Measurements from ENCODE around the gene ISG15. TPM values are rescaled to one million over a fixed set of nuclear protein-coding genes. Genes with fewer than 3 reads are reported as not detected.
A peak's percentile ranks its signal among the peaks of the same experiment; 100 is the strongest.

ISG15 gene
- total RNA-seq, 1 experiment from 2014 or later = 63.1 TPM

GRCh38 chr1:1023700-1024099 is 10.4 kb downstream of the ISG15 start:
- Histone ChIP-seq H3K4me1 (peaks cover 45% of the 10 kb centered on the region), H3K9me3 (no peaks in the 10 kb centered on the region), H3K4me3 (ENCODE audit: low read depth, low read length) (no peak overlapping the region), H3K36me3 (ENCODE audit: control insufficient read depth, insufficient read depth, low read length) (peaks cover 3% of the 10 kb centered on the region; the same call in 1 of the 2 replicates), H3K27me3 (replicated peaks; ENCODE audit: control insufficient read depth, insufficient read depth, low read length) (no peaks in the 10 kb centered on the region)
- BruUV-seq (replicated peaks) = no TSS peak
- CTCF ChIA-PET = no interaction called here
- H3K27me3 Mint-ChIP-seq (ENCODE audit: insufficient read depth, unreplicated experiment) = no peaks in the 10 kb centered on the region
- no peak overlapping the region for H3K4me3 Mint-ChIP-seq (ENCODE audit: unreplicated experiment)
- H3K4me1 Mint-ChIP-seq (ENCODE audit: low read depth, unreplicated experiment) = peaks cover 13% of the 10 kb centered on the region
- no peaks in the 10 kb centered on the region for H3K9me3 Mint-ChIP-seq (ENCODE audit: unreplicated experiment)
- DNase-seq = no peak
- POLR2A ChIA-PET = interaction anchor here (1.4 kb wide), 1 partner anchor 17 kb away, joined by 3 read pairs; no protein-coding TSS in a partner anchor
- H3K27ac Mint-ChIP-seq (ENCODE audit: unreplicated experiment) = peak overlapping the region; percentile 84
- no peak for TF ChIP-seq CTCF (IDR thresholded peaks at IDR 0.05; ENCODE audit: insufficient read depth in 1 of 2, low read depth in 1 of 2, low read length in 1 of 2, severe bottlenecking in 1 of 2, unreplicated experiment in 1 of 2)
- intact Hi-C loops (cut with micrococcal nuclease; ENCODE audit: unreplicated experiment) = no loop called here
- peaks cover 41% of the 10 kb centered on the region for H3K36me3 Mint-ChIP-seq (ENCODE audit: insufficient read depth, unreplicated experiment)

DNA sequence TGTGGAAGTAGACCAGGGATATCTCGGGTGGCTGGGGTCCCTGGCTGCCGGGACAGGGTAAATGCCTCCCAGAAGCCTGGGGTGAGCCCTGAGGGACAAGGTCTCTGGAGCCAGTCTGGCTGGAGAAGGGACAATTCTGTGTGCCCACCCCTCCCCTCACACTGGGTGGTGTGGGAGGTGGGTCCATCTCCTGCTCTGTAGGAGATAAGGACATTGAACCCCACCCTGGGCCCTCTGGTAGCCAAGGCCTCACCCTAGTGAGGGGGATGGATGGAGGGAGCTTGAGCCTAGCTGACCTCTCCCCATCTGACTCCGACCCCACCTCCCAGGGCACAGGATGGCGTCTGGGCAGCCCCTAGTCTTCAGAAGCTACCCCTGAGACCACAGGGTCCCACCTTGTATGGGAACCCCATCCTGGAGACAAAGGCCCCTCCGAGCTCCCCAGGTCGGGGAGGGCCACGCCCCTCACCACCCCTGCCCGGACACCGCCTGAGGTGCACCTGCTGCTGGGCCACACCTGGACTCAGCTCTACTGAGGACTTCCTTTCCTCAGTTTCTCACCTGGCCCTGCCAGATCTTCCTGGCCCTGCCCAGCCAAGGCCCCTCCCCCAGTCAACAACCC is 11.0 kb downstream of the ISG15 start:
- TF ChIP-seq CTCF (IDR thresholded peaks at IDR 0.05; ENCODE audit: insufficient read depth in 1 of 2, low read depth in 1 of 2, low read length in 1 of 2, severe bottlenecking in 1 of 2, unreplicated experiment in 1 of 2) = no peak

DNA sequence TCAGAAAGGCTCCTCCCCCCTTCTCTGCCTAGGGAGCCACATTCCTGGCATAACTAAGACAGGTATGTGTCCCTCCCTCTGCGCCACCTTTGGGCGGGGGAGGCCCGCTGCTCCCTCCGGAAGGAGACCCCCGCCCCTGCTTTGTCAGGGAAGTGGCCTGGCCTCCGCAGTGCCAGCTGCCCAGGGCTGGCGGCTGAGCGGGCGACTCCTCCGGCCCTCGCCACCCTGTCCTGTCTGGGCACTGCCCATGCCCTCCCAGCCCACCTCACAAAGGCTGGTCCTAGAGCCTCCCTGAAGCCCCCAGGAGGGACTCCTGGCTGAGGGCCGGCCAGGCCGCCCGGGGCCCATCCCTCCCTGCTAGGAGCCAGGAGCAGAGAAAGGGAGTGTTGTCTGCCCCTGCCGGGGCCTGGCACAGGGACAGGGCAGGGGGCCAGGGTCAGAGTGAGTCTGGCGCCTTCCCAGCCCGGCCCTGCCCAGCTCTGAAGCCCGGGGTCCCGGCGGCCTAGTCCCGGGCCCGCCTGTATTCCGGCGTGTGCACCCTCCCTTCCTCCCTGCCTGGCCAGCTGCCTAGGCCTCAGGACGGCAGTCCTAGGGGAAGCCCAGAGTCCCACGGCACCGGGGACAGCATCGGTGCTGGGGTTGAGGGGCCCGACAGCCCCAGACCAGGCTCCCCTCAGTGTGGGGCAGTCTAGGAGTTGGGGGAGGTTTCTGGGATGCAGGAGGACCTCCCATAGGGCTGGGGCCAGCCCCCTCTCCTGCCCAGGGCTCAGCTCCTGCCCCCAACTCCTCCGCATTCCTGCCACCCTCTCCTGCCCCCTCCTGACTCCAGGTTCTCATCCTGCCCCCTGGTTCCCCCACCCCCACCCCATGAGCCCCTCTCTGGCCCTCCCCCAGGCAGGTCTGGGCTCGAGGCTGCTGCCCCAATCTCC is 11.7 kb downstream of the ISG15 start:
- no peaks in the 10 kb centered on the region for H3K9me3 Mint-ChIP-seq (ENCODE audit: unreplicated experiment)
- H3K4me1 ChIP-seq = peaks cover 41% of the 10 kb centered on the region
- peaks cover 41% of the 10 kb centered on the region for H3K36me3 Mint-ChIP-seq (ENCODE audit: insufficient read depth, unreplicated experiment)
- H3K36me3 ChIP-seq (ENCODE audit: control insufficient read depth, insufficient read depth, low read length) = peaks cover 3% of the 10 kb centered on the region; the same call in 1 of the 2 replicates
- CTCF ChIA-PET = no interaction called here
- BruUV-seq (replicated peaks) = no TSS peak
- H3K4me3 ChIP-seq (ENCODE audit: low read depth, low read length) = no peak overlapping the region
- no peaks in the 10 kb centered on the region for H3K27me3 Mint-ChIP-seq (ENCODE audit: insufficient read depth, unreplicated experiment)
- H3K27me3 ChIP-seq (replicated peaks; ENCODE audit: control insufficient read depth, insufficient read depth, low read length) = no peaks in the 10 kb centered on the region
- intact Hi-C loops (cut with micrococcal nuclease; ENCODE audit: unreplicated experiment) = no loop called here
- H3K4me1 Mint-ChIP-seq (ENCODE audit: low read depth, unreplicated experiment) = peaks cover 13% of the 10 kb centered on the region
- POLR2A ChIA-PET = interaction anchor here (0.6 to 0.8 kb wide), 2 partner anchors 34 to 41 kb away, joined by 3 to 8 read pairs; no protein-coding TSS in a partner anchor
- peak overlapping the region; percentile 56 for H3K4me3 Mint-ChIP-seq (ENCODE audit: unreplicated experiment)
- no peak for TF ChIP-seq CTCF (IDR thresholded peaks at IDR 0.05; ENCODE audit: insufficient read depth in 1 of 2, low read depth in 1 of 2, low read length in 1 of 2, severe bottlenecking in 1 of 2, unreplicated experiment in 1 of 2)
- DNase-seq = peak; percentile 87 to 92
- no peaks in the 10 kb centered on the region for H3K9me3 ChIP-seq
- peak overlapping the region; percentile 84 for H3K27ac Mint-ChIP-seq (ENCODE audit: unreplicated experiment)

More for the DNA sequence above, 11.0 kb downstream of the ISG15 start:
- H3K36me3 Mint-ChIP-seq (ENCODE audit: insufficient read depth, unreplicated experiment) = peaks cover 41% of the 10 kb centered on the region
- Histone ChIP-seq H3K9me3 (no peaks in the 10 kb centered on the region), H3K36me3 (ENCODE audit: control insufficient read depth, insufficient read depth, low read length) (peaks cover 3% of the 10 kb centered on the region; the same call in 1 of the 2 replicates), H3K27me3 (replicated peaks; ENCODE audit: control insufficient read depth, insufficient read depth, low read length) (no peaks in the 10 kb centered on the region), H3K4me3 (ENCODE audit: low read depth, low read length) (no peak overlapping the region), H3K4me1 (peaks cover 41% of the 10 kb centered on the region)
- no TSS peak for BruUV-seq (replicated peaks)
- CTCF ChIA-PET = no interaction called here
- POLR2A ChIA-PET = interaction anchor here (0.8 kb wide), 1 partner anchor 35 kb away, joined by 3 read pairs; no protein-coding TSS in a partner anchor
- intact Hi-C loops (cut with micrococcal nuclease; ENCODE audit: unreplicated experiment) = no loop called here
- peak overlapping the region; percentile 56 for H3K4me3 Mint-ChIP-seq (ENCODE audit: unreplicated experiment)
- H3K27ac Mint-ChIP-seq (ENCODE audit: unreplicated experiment) = peak overlapping the region; percentile 84
- DNase-seq = no peak
- no peaks in the 10 kb centered on the region for H3K9me3 Mint-ChIP-seq (ENCODE audit: unreplicated experiment)
- H3K27me3 Mint-ChIP-seq (ENCODE audit: insufficient read depth, unreplicated experiment) = no peaks in the 10 kb centered on the region
- H3K4me1 Mint-ChIP-seq (ENCODE audit: low read depth, unreplicated experiment) = peaks cover 13% of the 10 kb centered on the region
